Large intestine (tissue), 3 donors: Measurements from ENCODE around the gene CHST11. TPM values are rescaled to one million over a fixed set of nuclear protein-coding genes. Genes with fewer than 3 reads are reported as not detected.

Source experiments
- DNase-seq, 2 donors: peaks; one replicate each; pipeline versions ENCODE4 v3.0.0 to v3.0.0-alpha.2; 2013
- H3K27ac ChIP-seq: one replicate; pipeline ENCODE4 v1.5.1; 2013; ENCODE audit warnings: low read length
- H3K27me3 ChIP-seq: 2 replicates; pipeline ENCODE4 v1.6.1; 2013; ENCODE audit warnings: low read length; ENCODE audit not compliant: control insufficient read depth, insufficient read depth
- H3K36me3 ChIP-seq: 2 replicates; pipeline ENCODE4 v1.6.1; 2013; ENCODE audit warnings: low read length; ENCODE audit not compliant: control insufficient read depth, insufficient read depth
- H3K4me1 ChIP-seq: one replicate; pipeline ENCODE4 v1.6.1; 2013; ENCODE audit warnings: low read length; ENCODE audit not compliant: control insufficient read depth, insufficient read depth
- H3K4me3 ChIP-seq: one replicate; pipeline ENCODE4 v1.5.1; 2013; ENCODE audit warnings: low read length
- H3K9me3 ChIP-seq: one replicate; pipeline ENCODE4 v1.6.1; 2013; ENCODE audit warnings: mild to moderate bottlenecking, low read depth, low read length, moderate library complexity; ENCODE audit not compliant: control insufficient read depth
- whole genome bisulfite sequencing: methylation state at CpG from one replicate; pipeline ENCODE4 v1.1.5; 2013; ENCODE audit warnings: low lambda C conversion rate; ENCODE audit not compliant: insufficient coverage; 5-methylcytosine and 5-hydroxymethylcytosine counted together
- polyA plus RNA-seq: library from polyadenylated mRNA; unstranded; fragments of 120-200 nt; gene quantifications from one replicate; pipeline ENCODE4 v1.2.1, GENCODE V29; 2013

CHST11 gene
- polyA plus RNA-seq, 1 donor, result 5.9 TPM

DNA sequence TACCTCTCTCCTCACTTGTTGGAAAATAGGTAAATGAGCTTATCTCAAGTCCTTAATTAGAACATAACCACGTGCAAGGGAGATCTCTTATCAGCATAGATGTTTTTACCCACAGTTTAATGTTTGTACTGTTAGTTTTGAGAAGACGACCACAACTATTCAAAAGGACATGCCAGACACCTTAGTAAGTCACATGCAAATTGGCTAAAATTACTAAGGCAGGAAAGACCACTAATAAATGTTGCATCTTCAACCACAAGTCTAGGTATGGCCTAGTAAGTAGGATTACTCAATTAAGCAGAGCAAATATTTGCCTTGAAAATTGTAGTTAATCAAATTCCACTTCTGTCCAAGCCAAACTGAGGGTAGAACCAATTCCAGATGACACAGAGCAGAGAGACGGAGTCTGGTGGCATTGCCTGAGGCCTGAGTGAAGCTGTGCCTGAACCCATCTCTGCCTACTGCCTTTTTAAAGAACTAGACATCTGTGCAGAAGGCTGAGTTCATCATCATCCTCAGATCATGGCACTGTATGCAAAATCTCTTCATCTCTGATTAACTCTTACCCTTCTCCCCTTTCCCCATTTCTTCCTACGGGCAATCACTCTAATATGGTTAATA is 29.7 kb upstream of the CHST11 start:
- H3K27ac ChIP-seq, result no peak overlapping the region
- DNase-seq, result no peak
- no peaks in the 10 kb centered on the region for H3K27me3 ChIP-seq
- H3K9me3 ChIP-seq, result no peaks in the 10 kb centered on the region
- no peaks in the 10 kb centered on the region for H3K4me1 ChIP-seq
- WGBS, result no CpG with 5 or more reads among the region's 4 CpGs
- H3K4me3 ChIP-seq, result no peak overlapping the region
- H3K36me3 ChIP-seq, result no peaks in the 10 kb centered on the region

DNA sequence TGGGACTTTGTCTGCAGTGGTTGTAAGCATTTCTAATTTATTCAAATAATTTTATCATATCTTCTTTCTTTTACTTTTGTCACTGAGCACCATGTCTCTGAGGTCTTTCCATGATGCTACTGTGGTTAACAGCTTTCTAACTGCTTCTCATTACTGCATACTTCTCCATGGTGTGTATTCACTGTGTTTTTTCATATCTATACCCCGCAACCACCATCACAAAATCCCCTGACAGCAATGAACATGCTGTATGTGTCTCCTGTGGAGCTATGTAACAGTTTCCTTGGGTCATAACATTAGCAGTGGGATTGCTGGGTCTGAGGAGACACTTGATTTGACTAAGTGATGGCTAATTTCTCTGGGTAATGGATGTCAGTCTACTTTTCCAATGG is 29.2 kb upstream of the CHST11 start:
- H3K36me3 ChIP-seq, result no peaks in the 10 kb centered on the region
- H3K4me1 ChIP-seq, result no peaks in the 10 kb centered on the region
- no CpG with 5 or more reads among the region's 1 CpG for WGBS
- H3K9me3 ChIP-seq, result no peaks in the 10 kb centered on the region
- H3K27me3 ChIP-seq, result no peaks in the 10 kb centered on the region
- no peak overlapping the region for H3K4me3 ChIP-seq
- DNase-seq, result no peak
- H3K27ac ChIP-seq, result no peak overlapping the region

GRCh38 chr12:104433061-104433460 is 23.7 kb upstream of the CHST11 start:
- Histone ChIP-seq H3K27me3 (peaks cover 7% of the 10 kb centered on the region), H3K9me3 (no peaks in the 10 kb centered on the region), H3K4me3 (no peak overlapping the region), H3K4me1 (no peaks in the 10 kb centered on the region), H3K36me3 (no peaks in the 10 kb centered on the region), H3K27ac (no peak overlapping the region)
- no peak for DNase-seq
- WGBS, result no CpG with 5 or more reads among the region's 10 CpGs

GRCh38 chr12:104434129-104434528 is 22.6 kb upstream of the CHST11 start:
- peaks cover 7% of the 10 kb centered on the region for H3K27me3 ChIP-seq
- no peaks in the 10 kb centered on the region for H3K4me1 ChIP-seq
- H3K9me3 ChIP-seq, result no peaks in the 10 kb centered on the region
- no peaks in the 10 kb centered on the region for H3K36me3 ChIP-seq
- no peak overlapping the region for H3K4me3 ChIP-seq
- WGBS, result no CpG with 5 or more reads among the region's 1 CpG
- no peak overlapping the region for H3K27ac ChIP-seq
- DNase-seq, result no peak

DNA sequence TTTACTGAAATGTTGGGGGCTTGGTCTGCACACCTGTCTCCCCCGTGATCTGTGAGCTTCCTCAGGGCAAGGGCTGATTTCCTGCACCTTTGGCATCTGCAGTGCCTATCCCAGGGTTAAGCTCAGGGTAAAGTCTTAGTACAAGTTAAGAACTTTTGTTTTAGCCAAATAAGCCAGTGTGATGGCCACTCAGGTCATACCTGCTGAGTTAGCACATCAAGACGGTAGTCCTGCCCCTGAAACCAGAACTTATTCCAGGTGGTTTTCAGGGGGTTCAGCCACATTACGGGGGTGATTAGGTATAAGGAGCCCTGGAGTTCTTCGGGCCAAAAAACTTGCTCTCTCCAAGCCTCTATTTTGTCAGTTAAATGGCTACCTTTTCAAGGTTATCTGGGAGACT is 21.6 kb upstream of the CHST11 start:
- no peak overlapping the region for H3K27ac ChIP-seq
- no peak for DNase-seq
- peaks cover 7% of the 10 kb centered on the region for H3K27me3 ChIP-seq
- no peaks in the 10 kb centered on the region for H3K4me1 ChIP-seq
- no peaks in the 10 kb centered on the region for H3K9me3 ChIP-seq
- H3K4me3 ChIP-seq, result no peak overlapping the region
- no peaks in the 10 kb centered on the region for H3K36me3 ChIP-seq
- no CpG with 5 or more reads among the region's 4 CpGs for WGBS

GRCh38 chr12:104435765-104436164 is 21.0 kb upstream of the CHST11 start:
- DNase-seq, result no peak
- no peaks in the 10 kb centered on the region for H3K36me3 ChIP-seq
- no CpG with 5 or more reads among the region's 3 CpGs for WGBS
- H3K4me1 ChIP-seq, result no peaks in the 10 kb centered on the region
- no peak overlapping the region for H3K27ac ChIP-seq
- H3K27me3 ChIP-seq, result peaks cover 7% of the 10 kb centered on the region
- no peaks in the 10 kb centered on the region for H3K9me3 ChIP-seq
- no peak overlapping the region for H3K4me3 ChIP-seq

GRCh38 chr12:104436790-104437189 is 20.0 kb upstream of the CHST11 start:
- H3K27me3 ChIP-seq, result peaks cover 7% of the 10 kb centered on the region
- H3K27ac ChIP-seq, result no peak overlapping the region
- no CpG with 5 or more reads among the region's 8 CpGs for WGBS
- no peak overlapping the region for H3K4me3 ChIP-seq
- H3K9me3 ChIP-seq, result no peaks in the 10 kb centered on the region
- no peaks in the 10 kb centered on the region for H3K4me1 ChIP-seq
- DNase-seq, result no peak
- no peaks in the 10 kb centered on the region for H3K36me3 ChIP-seq

DNA sequence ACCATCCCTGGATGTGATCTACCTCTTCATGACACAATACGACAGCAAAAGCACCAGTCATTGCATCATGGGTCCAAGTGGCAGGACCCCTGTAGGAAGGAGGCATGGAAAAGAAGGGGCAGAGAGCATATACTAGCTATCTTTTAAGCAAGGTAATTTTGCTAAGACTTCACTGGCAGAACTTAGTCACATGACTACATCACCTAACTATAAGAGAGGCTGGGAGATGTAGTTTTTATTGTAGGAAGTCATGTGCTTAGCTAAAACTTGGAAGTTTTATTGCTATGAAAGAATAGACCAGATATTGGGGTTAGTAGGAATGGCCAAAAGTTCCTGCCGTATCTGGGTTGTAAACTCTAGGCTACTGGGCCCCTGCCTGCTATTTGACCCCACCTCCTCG is 18.6 kb upstream of the CHST11 start:
- Histone ChIP-seq H3K36me3 (no peaks in the 10 kb centered on the region), H3K4me1 (no peaks in the 10 kb centered on the region), H3K27ac (no peak overlapping the region), H3K27me3 (peaks cover 7% of the 10 kb centered on the region), H3K4me3 (no peak overlapping the region), H3K9me3 (no peaks in the 10 kb centered on the region)
- WGBS, result no CpG with 5 or more reads among the region's 3 CpGs
- DNase-seq, result no peak

DNA sequence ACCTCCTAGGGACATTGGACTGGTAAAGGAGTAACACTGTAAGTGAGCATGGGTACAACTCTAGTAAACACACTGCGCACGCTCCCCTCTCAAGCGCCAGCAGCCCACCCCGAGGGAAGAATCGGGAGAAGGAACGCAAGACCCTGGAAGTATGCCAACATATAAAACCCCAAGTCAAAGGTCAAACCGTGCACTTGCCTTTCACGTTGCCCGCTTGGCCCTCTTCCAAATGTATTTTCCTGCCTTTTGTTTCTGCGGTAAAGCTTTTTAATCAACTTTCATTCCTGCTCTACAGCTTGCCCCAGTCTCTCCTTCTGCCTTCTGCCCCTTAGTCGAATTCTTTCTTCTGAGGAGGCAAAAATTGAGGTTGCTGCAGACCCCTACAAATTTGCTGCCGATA is 17.6 kb upstream of the CHST11 start:
- 62% methylated on average over 3 of the region's 12 CpGs for WGBS
- Histone ChIP-seq H3K36me3 (no peaks in the 10 kb centered on the region), H3K27ac (no peak overlapping the region), H3K27me3 (peaks cover 7% of the 10 kb centered on the region), H3K9me3 (no peaks in the 10 kb centered on the region), H3K4me1 (no peaks in the 10 kb centered on the region), H3K4me3 (no peak overlapping the region)
- no peak for DNase-seq

DNA sequence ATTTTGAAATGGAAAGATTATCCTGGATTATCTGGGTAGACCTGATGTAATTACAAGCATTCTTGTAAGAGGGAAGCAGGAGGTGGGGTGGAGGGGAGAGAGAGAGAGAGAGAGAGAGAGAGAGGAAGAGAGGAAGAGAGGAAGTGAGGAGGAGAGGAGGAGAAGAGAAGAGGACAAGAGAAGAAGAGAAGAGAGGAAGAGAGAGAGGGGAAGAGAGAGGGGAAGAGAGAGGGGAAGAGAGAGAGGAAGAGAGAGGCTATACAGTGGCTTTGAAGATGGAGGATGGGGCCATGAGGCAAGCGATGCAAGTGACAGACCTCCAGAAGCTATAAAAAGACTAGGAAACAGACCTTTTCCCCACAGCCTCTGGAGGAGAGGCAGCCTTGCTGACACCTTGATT is 13.7 kb upstream of the CHST11 start:
- WGBS, result no CpG with 5 or more reads among the region's 1 CpG
- no peak overlapping the region for H3K27ac ChIP-seq
- H3K4me1 ChIP-seq, result no peaks in the 10 kb centered on the region
- H3K36me3 ChIP-seq, result no peaks in the 10 kb centered on the region
- H3K9me3 ChIP-seq, result no peaks in the 10 kb centered on the region
- no peaks in the 10 kb centered on the region for H3K27me3 ChIP-seq
- no peak for DNase-seq
- H3K4me3 ChIP-seq, result no peak overlapping the region

GRCh38 chr12:104446646-104447421 is 9.9 kb upstream of the CHST11 start:
- Histone ChIP-seq H3K4me3 (no peak overlapping the region), H3K4me1 (no peaks in the 10 kb centered on the region), H3K9me3 (no peaks in the 10 kb centered on the region), H3K27me3 (no peaks in the 10 kb centered on the region), H3K27ac (no peak overlapping the region), H3K36me3 (no peaks in the 10 kb centered on the region)
- DNase-seq, result no peak
- WGBS, result no CpG with 5 or more reads among the region's 5 CpGs
